ENCODE measurements around the gene MGMT. TPM values are rescaled to one million over a fixed set of nuclear protein-coding genes. Genes with fewer than 3 reads are reported as not detected.

The MGMT gene
- polyA plus RNA-seq, 2 donors = 8.6 to 13.0 TPM

DNA sequence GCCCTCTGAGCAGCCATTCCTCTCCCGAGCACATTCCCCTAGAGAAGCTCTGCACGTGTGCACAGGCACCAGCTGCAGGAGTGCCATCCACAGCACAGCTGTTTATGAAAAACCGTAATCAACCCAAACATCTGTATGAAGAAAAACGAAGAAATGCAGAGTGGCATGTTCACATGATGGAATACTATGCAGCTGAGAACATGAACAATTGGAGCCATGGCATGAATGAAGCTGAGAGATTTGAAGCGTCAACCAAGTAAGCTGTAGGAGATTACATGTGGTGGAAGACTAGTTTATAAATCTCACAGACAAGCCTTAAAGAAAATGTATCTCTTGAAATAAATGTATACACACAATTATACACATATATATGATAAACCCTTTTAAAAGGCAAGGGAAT, 320.5 kb downstream of the MGMT start:
- no peaks in the 10 kb centered on the region for H3K36me3 ChIP-seq (ENCODE audit: control insufficient read depth in 2 of 2, insufficient read depth in 2 of 2, low read length in 1 of 2)
- no peak overlapping the region for H3K27ac ChIP-seq (ENCODE audit: low read depth in 2 of 2, low read length in 1 of 2)
- H3K27me3 ChIP-seq (ENCODE audit: control insufficient read depth in 1 of 2, insufficient read depth in 2 of 2, low read length in 2 of 2) = no peaks in the 10 kb centered on the region
- H3K9me3 ChIP-seq (ENCODE audit: control insufficient read depth in 2 of 2, insufficient read depth in 1 of 2, low read depth in 1 of 2, low read length in 1 of 2) = peaks cover 12 to 14% of the 10 kb centered on the region in 2 donors
- H3K4me3 ChIP-seq (ENCODE audit: low read depth in 1 of 2, low read length in 2 of 2) = no peak overlapping the region
- WGBS, 2 donors = 75 to 85% methylated on average over 5 of the region's 5 CpGs
- H3K4me1 ChIP-seq (ENCODE audit: control insufficient read depth in 2 of 2, insufficient read depth in 2 of 2, low read length in 1 of 2) = no peaks in the 10 kb centered on the region

DNA sequence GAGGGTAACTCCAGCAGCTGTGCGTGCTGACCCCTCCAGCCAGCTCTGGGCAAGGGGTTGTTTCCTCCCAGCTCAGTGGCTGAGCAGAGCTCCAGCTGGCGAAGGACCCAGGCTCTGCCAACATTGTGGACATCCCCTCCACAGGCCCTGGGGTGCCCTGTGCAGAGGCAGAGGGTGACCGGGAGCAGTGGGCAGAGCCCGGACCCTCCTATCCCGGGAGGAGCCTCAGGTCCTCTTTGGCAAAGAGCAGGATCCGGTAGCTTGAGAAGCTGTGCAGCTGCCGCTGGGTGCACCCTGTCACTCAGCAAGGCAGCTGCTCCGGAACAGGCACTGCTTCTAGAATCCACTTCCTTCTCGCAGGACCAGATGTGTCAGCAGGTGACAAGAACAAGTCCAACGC, 321.2 kb downstream of the MGMT start:
- no peaks in the 10 kb centered on the region for H3K27me3 ChIP-seq (ENCODE audit: control insufficient read depth in 1 of 2, insufficient read depth in 2 of 2, low read length in 2 of 2)
- WGBS, 2 donors = 88 to 91% methylated on average over 10 of the region's 10 CpGs
- H3K4me3 ChIP-seq (ENCODE audit: low read depth in 1 of 2, low read length in 2 of 2) = no peak overlapping the region
- peaks cover 15 to 16% of the 10 kb centered on the region in 2 donors for H3K9me3 ChIP-seq (ENCODE audit: control insufficient read depth in 2 of 2, insufficient read depth in 1 of 2, low read depth in 1 of 2, low read length in 1 of 2)
- no peaks in the 10 kb centered on the region for H3K4me1 ChIP-seq (ENCODE audit: control insufficient read depth in 2 of 2, insufficient read depth in 2 of 2, low read length in 1 of 2)
- no peaks in the 10 kb centered on the region for H3K36me3 ChIP-seq (ENCODE audit: control insufficient read depth in 2 of 2, insufficient read depth in 2 of 2, low read length in 1 of 2)
- H3K27ac ChIP-seq (ENCODE audit: low read depth in 2 of 2, low read length in 1 of 2) = no peak overlapping the region

DNA sequence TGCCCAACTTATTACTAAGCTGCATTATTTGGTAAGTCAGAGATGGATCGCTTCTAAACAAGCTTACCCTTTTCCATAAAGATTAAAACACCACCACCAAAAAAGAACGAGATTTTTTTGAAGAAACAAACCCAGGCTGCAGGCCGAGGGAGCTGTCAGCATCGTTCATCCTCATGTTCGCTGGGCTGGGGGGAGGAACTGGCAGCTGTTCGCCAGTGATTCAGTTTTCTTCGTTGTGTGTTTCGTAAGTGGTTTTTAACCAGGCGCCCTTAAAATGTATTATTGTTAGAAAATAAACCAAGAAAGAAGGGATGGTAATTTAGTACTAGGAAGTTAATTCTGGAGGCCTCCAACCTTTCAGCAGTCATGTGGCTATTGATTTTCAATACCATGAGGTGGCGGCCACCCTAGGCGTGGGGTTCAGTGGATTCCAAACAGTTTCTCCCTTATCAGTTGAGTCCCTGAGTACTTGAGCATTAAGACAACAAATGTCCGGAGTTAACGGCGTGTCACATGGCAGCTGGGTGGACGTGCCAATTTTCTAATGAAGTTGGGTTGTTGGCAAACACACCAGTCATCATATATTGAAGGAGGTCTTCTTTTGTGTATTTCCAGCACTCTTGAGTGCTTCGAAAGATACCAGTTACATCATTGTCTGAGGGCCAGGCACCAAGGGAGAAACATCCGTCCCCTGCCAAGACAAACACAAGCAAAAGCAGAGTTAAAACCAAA, 323.8 kb downstream of the MGMT start:
- 83 to 85% methylated on average over 17 of the region's 17 CpGs for WGBS, 2 donors
- Histone ChIP-seq H3K4me1 (ENCODE audit: control insufficient read depth in 2 of 2, insufficient read depth in 2 of 2, low read length in 1 of 2) (no peaks in the 10 kb centered on the region), H3K36me3 (ENCODE audit: control insufficient read depth in 2 of 2, insufficient read depth in 2 of 2, low read length in 1 of 2) (no peaks in the 10 kb centered on the region), H3K4me3 (ENCODE audit: low read depth in 1 of 2, low read length in 2 of 2) (no peak overlapping the region), H3K27ac (ENCODE audit: low read depth in 2 of 2, low read length in 1 of 2) (no peak overlapping the region), H3K27me3 (ENCODE audit: control insufficient read depth in 1 of 2, insufficient read depth in 2 of 2, low read length in 2 of 2) (no peaks in the 10 kb centered on the region), H3K9me3 (ENCODE audit: control insufficient read depth in 2 of 2, insufficient read depth in 1 of 2, low read depth in 1 of 2, low read length in 1 of 2) (peaks cover 10 to 23% of the 10 kb centered on the region in 2 donors)

DNA sequence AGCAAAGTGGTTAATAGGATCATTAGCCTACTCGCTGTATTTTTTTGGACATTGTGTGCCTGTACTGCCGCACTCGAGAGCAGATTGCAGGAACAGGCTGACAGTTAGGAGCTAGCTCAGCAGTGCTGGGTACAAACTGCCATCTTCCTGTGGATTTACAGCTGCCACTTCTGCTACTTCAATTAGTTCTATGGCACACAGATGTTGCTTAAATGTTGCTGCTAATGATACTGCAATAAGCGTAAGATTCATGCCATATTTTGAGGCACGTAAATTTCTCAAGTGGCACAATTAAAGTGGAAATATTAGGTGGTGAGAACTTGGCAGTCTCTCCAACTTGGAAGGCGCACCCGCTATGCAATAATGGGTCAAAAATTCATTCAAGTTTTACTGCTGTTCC, 325.1 kb downstream of the MGMT start:
- 92 to 95% methylated on average over 7 of the region's 7 CpGs for WGBS, 2 donors
- no peaks in the 10 kb centered on the region for H3K36me3 ChIP-seq (ENCODE audit: control insufficient read depth in 2 of 2, insufficient read depth in 2 of 2, low read length in 1 of 2)
- no peaks in the 10 kb centered on the region for H3K27me3 ChIP-seq (ENCODE audit: control insufficient read depth in 1 of 2, insufficient read depth in 2 of 2, low read length in 2 of 2)
- H3K9me3 ChIP-seq (ENCODE audit: control insufficient read depth in 2 of 2, insufficient read depth in 1 of 2, low read depth in 1 of 2, low read length in 1 of 2) = peaks cover 8 to 17% of the 10 kb centered on the region in 2 donors
- H3K27ac ChIP-seq (ENCODE audit: low read depth in 2 of 2, low read length in 1 of 2) = no peak overlapping the region
- H3K4me1 ChIP-seq (ENCODE audit: control insufficient read depth in 2 of 2, insufficient read depth in 2 of 2, low read length in 1 of 2) = no peaks in the 10 kb centered on the region
- H3K4me3 ChIP-seq (ENCODE audit: low read depth in 1 of 2, low read length in 2 of 2) = no peak overlapping the region

DNA sequence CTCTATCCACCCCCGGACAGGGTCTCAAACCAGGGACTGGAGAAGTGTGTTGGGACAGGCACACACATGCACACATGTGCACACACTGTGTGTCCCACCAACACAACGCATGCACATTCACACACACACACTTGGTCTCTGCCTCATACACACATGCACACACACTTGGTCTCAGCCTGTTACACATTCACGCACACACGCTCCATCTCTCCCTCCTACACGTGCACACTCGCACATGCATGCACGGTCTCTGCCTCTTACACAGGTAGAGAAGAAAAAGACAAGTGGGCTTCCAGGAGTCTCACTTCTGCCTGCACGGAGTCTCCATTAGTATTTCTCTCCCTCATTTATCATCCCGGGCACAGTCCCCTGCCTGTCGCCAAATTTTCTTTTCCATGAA, 325.8 kb downstream of the MGMT start:
- Histone ChIP-seq H3K27ac (ENCODE audit: low read depth in 2 of 2, low read length in 1 of 2) (no peak overlapping the region), H3K36me3 (ENCODE audit: control insufficient read depth in 2 of 2, insufficient read depth in 2 of 2, low read length in 1 of 2) (no peaks in the 10 kb centered on the region), H3K4me1 (ENCODE audit: control insufficient read depth in 2 of 2, insufficient read depth in 2 of 2, low read length in 1 of 2) (no peaks in the 10 kb centered on the region), H3K9me3 (ENCODE audit: control insufficient read depth in 2 of 2, insufficient read depth in 1 of 2, low read depth in 1 of 2, low read length in 1 of 2) (peaks cover 8 to 17% of the 10 kb centered on the region in 2 donors), H3K27me3 (ENCODE audit: control insufficient read depth in 1 of 2, insufficient read depth in 2 of 2, low read length in 2 of 2) (no peaks in the 10 kb centered on the region), H3K4me3 (ENCODE audit: low read depth in 1 of 2, low read length in 2 of 2) (no peak overlapping the region)
- WGBS, 2 donors = 92 to 93% methylated on average over 10 of the region's 10 CpGs

DNA sequence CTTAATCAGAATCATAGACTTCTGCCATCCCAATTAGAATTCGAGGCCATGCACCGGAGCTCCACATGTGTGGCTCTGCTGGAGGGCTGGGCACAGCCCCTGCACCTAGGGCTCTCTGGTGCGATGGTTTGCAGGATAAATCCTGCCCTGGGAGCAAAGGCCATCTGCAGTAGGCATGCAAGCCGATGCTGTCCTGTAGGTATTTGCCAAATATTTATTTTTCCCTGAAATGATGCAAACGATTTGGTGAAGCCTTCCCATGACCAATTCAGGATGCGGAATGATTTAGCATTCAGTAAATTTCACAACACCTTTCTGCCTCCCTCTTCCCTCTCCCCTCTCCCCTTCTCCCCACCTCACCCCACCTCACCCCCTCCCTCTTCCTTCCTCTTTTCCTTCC, 326.4 kb downstream of the MGMT start:
- WGBS, 2 donors = 66 to 75% methylated on average over 6 of the region's 6 CpGs
- no peaks in the 10 kb centered on the region for H3K4me1 ChIP-seq (ENCODE audit: control insufficient read depth in 2 of 2, insufficient read depth in 2 of 2, low read length in 1 of 2)
- H3K27ac ChIP-seq (ENCODE audit: low read depth in 2 of 2, low read length in 1 of 2) = no peak overlapping the region
- peaks cover 8 to 14% of the 10 kb centered on the region in 2 donors for H3K9me3 ChIP-seq (ENCODE audit: control insufficient read depth in 2 of 2, insufficient read depth in 1 of 2, low read depth in 1 of 2, low read length in 1 of 2)
- no peak overlapping the region for H3K4me3 ChIP-seq (ENCODE audit: low read depth in 1 of 2, low read length in 2 of 2)
- H3K27me3 ChIP-seq (ENCODE audit: control insufficient read depth in 1 of 2, insufficient read depth in 2 of 2, low read length in 2 of 2) = no peaks in the 10 kb centered on the region
- no peaks in the 10 kb centered on the region for H3K36me3 ChIP-seq (ENCODE audit: control insufficient read depth in 2 of 2, insufficient read depth in 2 of 2, low read length in 1 of 2)

DNA sequence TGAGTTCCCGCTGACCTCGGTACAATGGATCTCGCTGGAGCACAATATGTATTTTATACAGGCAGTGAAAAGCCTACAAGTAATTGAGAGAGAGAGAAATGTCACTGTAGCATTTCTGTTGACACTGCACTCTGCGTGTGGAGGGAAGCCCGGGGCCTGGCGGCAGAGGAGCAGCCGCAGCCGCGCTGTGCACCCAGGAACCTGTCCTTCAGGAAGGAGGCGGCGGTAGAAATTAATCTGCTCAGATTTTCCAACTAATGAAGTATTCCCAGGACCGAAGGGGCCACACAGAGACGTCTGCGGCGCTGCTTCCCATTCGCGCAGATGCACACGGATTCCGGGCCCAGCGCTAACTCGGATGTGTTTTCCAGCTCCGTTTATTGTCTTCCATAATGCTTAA, 327.0 kb downstream of the MGMT start:
- no peak overlapping the region for H3K4me3 ChIP-seq (ENCODE audit: low read depth in 1 of 2, low read length in 2 of 2)
- H3K27ac ChIP-seq (ENCODE audit: low read depth in 2 of 2, low read length in 1 of 2) = no peak overlapping the region
- H3K4me1 ChIP-seq (ENCODE audit: control insufficient read depth in 2 of 2, insufficient read depth in 2 of 2, low read length in 1 of 2) = no peaks in the 10 kb centered on the region
- H3K9me3 ChIP-seq (ENCODE audit: control insufficient read depth in 2 of 2, insufficient read depth in 1 of 2, low read depth in 1 of 2, low read length in 1 of 2) = peaks cover 8 to 12% of the 10 kb centered on the region in 2 donors
- no peaks in the 10 kb centered on the region for H3K27me3 ChIP-seq (ENCODE audit: control insufficient read depth in 1 of 2, insufficient read depth in 2 of 2, low read length in 2 of 2)
- WGBS, 2 donors = 90 to 91% methylated on average over 22 of the region's 22 CpGs
- no peaks in the 10 kb centered on the region for H3K36me3 ChIP-seq (ENCODE audit: control insufficient read depth in 2 of 2, insufficient read depth in 2 of 2, low read length in 1 of 2)

DNA sequence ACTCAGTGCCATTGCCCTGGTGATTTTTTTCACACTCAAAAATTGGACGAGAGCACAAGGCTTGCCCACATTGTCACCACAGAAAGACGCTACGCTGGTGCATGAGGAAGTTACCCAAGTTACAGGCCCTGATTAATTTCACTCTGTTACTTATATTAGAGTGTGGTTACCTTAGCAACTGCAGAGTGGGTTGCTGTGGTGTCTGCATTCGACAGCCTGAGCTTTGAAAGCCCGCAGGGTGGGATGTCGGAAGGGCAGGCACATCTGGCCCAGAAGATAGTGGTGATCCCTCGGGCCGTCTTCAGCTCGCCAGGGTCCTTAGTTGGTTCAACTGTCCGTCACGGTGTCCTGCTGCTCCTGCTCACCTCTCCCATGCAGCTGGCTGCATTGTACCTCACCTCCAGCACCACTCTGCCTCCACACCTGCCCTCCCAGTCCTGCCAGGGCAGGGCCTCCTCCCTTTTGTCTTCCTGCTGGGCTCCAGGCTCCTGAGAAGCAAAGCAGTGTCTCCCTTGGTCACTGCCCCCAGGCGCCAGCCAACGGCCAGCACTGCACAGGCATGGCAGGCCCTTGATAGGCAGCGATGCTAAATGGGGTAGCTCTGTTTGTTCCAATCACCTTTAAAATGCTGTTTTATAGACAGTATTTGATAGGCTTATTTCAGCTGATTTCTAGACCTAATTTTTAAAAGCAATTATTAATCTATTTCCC, 329.8 kb downstream of the MGMT start:
- no peaks in the 10 kb centered on the region for H3K4me1 ChIP-seq (ENCODE audit: control insufficient read depth in 2 of 2, insufficient read depth in 2 of 2, low read length in 1 of 2)
- 80% methylated on average over 14 of the region's 14 CpGs for WGBS, 2 donors
- H3K27ac ChIP-seq (ENCODE audit: low read depth in 2 of 2, low read length in 1 of 2) = no peak overlapping the region
- H3K27me3 ChIP-seq (ENCODE audit: control insufficient read depth in 1 of 2, insufficient read depth in 2 of 2, low read length in 2 of 2) = no peaks in the 10 kb centered on the region
- H3K36me3 ChIP-seq (ENCODE audit: control insufficient read depth in 2 of 2, insufficient read depth in 2 of 2, low read length in 1 of 2) = no peaks in the 10 kb centered on the region
- no peak overlapping the region for H3K4me3 ChIP-seq (ENCODE audit: low read depth in 1 of 2, low read length in 2 of 2)
- H3K9me3 ChIP-seq (ENCODE audit: control insufficient read depth in 2 of 2, insufficient read depth in 1 of 2, low read depth in 1 of 2, low read length in 1 of 2) = peaks cover 8 to 16% of the 10 kb centered on the region in 2 donors

DNA sequence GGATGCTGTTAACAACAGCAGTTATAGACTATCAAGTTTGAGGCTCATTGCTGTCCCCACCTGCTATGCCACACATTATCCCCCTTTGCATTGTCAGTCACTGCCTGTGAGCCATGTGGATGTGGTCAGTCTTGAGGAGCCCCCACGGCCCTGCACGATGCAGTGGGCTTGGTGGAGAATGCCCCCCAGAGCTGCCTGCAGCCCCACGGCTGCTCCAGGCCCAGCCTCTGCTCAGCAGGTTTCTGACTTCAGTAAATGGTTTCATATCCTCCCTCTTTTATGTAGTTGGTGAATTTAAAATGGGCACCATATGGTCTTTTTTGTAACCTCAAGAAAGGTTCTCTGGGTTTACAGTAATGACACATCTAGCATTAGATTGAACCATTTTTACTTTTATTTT, 332.9 kb downstream of the MGMT start:
- no peak overlapping the region for H3K4me3 ChIP-seq (ENCODE audit: low read depth in 1 of 2, low read length in 2 of 2)
- WGBS, 2 donors = 70 to 77% methylated on average over 3 of the region's 3 CpGs
- no peaks in the 10 kb centered on the region for H3K4me1 ChIP-seq (ENCODE audit: control insufficient read depth in 2 of 2, insufficient read depth in 2 of 2, low read length in 1 of 2)
- no peaks in the 10 kb centered on the region for H3K36me3 ChIP-seq (ENCODE audit: control insufficient read depth in 2 of 2, insufficient read depth in 2 of 2, low read length in 1 of 2)
- peaks cover 7 to 12% of the 10 kb centered on the region in 2 donors for H3K9me3 ChIP-seq (ENCODE audit: control insufficient read depth in 2 of 2, insufficient read depth in 1 of 2, low read depth in 1 of 2, low read length in 1 of 2)
- H3K27me3 ChIP-seq (ENCODE audit: control insufficient read depth in 1 of 2, insufficient read depth in 2 of 2, low read length in 2 of 2) = no peaks in the 10 kb centered on the region
- H3K27ac ChIP-seq (ENCODE audit: low read depth in 2 of 2, low read length in 1 of 2) = no peak overlapping the region

Data from esophagus (tissue), 2 donors.